ENCODE data around the gene STK4. TPM values are rescaled to one million over a fixed set of nuclear protein-coding genes. Genes with fewer than 3 reads are reported as not detected.
A peak's percentile ranks its signal among the peaks of the same experiment; 100 is the strongest.

Gene STK4
- total RNA-seq, 2 experiments from 2014 or later = 265 to 277 TPM

GRCh38 chr20:45028424-45029136 is 62.3 kb downstream of the STK4 start:
- peaks cover 76% of the 10 kb centered on the region for H3K36me3 ChIP-seq (ENCODE audit: insufficient read depth, low read length)
- no peaks in the 10 kb centered on the region for H3K9me3 Mint-ChIP-seq
- peak overlapping the region; percentile 74 for H3K27ac Mint-ChIP-seq
- no peaks in the 10 kb centered on the region for H3K27me3 ChIP-seq (ENCODE audit: control insufficient read depth in 1 of 2, insufficient read depth in 2 of 2, low read length in 2 of 2)
- ChIA-PET POLR2A (interaction anchor here (0.9 to 2.1 kb wide), 5 partner anchors 8 to 143 kb away, joined by 3 to 7 read pairs (median 3); partner anchors contain the start of gene YWHAB), CTCF (interaction anchor here (1.1 to 2.4 kb wide), 3 partner anchors 9 to 69 kb away, joined by 3 to 11 read pairs (median 8); partner anchors contain the start of gene TOMM34)
- no peak overlapping the region for H3K27ac ChIP-seq (ENCODE audit: low read depth in 1 of 2, low read length in 2 of 2)
- ATAC-seq (ENCODE audit: poor library complexity) = no peak
- H3K4me3 Mint-ChIP-seq = peak overlapping the region; percentile 27
- peaks cover 74% of the 10 kb centered on the region for H3K4me1 Mint-ChIP-seq (ENCODE audit: low read depth)
- DNase-seq = no peak
- H3K27me3 Mint-ChIP-seq = no peaks in the 10 kb centered on the region
- TF ChIP-seq CTCF (IDR thresholded peaks at IDR 0.05) = no peak
- no peak overlapping the region for H3K4me3 ChIP-seq (ENCODE audit: low read length)
- intact Hi-C loops (cut with DNase I, micrococcal nuclease) = no loop called here
- H3K4me1 ChIP-seq (ENCODE audit: insufficient read depth, low read length) = peaks cover 22% of the 10 kb centered on the region
- no peaks in the 10 kb centered on the region for H3K9me3 ChIP-seq (ENCODE audit: control insufficient read depth in 1 of 2, insufficient read depth in 1 of 2, low read length in 2 of 2)
- H3K36me3 Mint-ChIP-seq (ENCODE audit: low read depth) = peaks cover 94% of the 10 kb centered on the region

GRCh38 chr20:45029884-45030283 is 63.6 kb downstream of the STK4 start:
- peaks cover 89% of the 10 kb centered on the region for H3K36me3 Mint-ChIP-seq (ENCODE audit: low read depth)
- Histone ChIP-seq H3K27ac (ENCODE audit: low read depth in 1 of 2, low read length in 2 of 2) (no peak overlapping the region), H3K4me3 (ENCODE audit: low read length) (no peak overlapping the region), H3K36me3 (ENCODE audit: insufficient read depth, low read length) (peaks cover 66% of the 10 kb centered on the region), H3K9me3 (ENCODE audit: control insufficient read depth in 1 of 2, insufficient read depth in 1 of 2, low read length in 2 of 2) (no peaks in the 10 kb centered on the region), H3K4me1 (ENCODE audit: insufficient read depth, low read length) (peaks cover 28% of the 10 kb centered on the region), H3K27me3 (ENCODE audit: control insufficient read depth in 1 of 2, insufficient read depth in 2 of 2, low read length in 2 of 2) (no peaks in the 10 kb centered on the region)
- DNase-seq (no peak), ATAC-seq (ENCODE audit: poor library complexity) (no peak)
- no peak for TF ChIP-seq CTCF (IDR thresholded peaks at IDR 0.05)
- H3K4me3 Mint-ChIP-seq = no peak overlapping the region
- POLR2A ChIA-PET = interaction anchor here (1.4 to 2.1 kb wide), 3 partner anchors 10 to 69 kb away, joined by 3 to 7 read pairs (median 7); no protein-coding TSS in a partner anchor
- peaks cover 77% of the 10 kb centered on the region for H3K4me1 Mint-ChIP-seq (ENCODE audit: low read depth)
- no peaks in the 10 kb centered on the region for H3K9me3 Mint-ChIP-seq
- CTCF ChIA-PET = interaction anchor here (0.7 to 2.4 kb wide), 3 partner anchors 10 to 345 kb away, joined by 3 to 11 read pairs (median 8); no protein-coding TSS in a partner anchor
- H3K27me3 Mint-ChIP-seq = no peaks in the 10 kb centered on the region
- intact Hi-C loops (cut with DNase I, micrococcal nuclease) = no loop called here
- peak overlapping the region; percentile 50 for H3K27ac Mint-ChIP-seq

GRCh38 chr20:45032276-45032675 is 66.0 kb downstream of the STK4 start:
- no peaks in the 10 kb centered on the region for H3K27me3 ChIP-seq (ENCODE audit: control insufficient read depth in 1 of 2, insufficient read depth in 2 of 2, low read length in 2 of 2)
- Mint-ChIP-seq H3K9me3 (no peaks in the 10 kb centered on the region), H3K27me3 (no peaks in the 10 kb centered on the region), H3K4me1 (ENCODE audit: low read depth) (peaks cover 78% of the 10 kb centered on the region), H3K36me3 (ENCODE audit: low read depth) (peaks cover 84% of the 10 kb centered on the region), H3K4me3 (no peak overlapping the region), H3K27ac (peak overlapping the region; percentile 64)
- H3K27ac ChIP-seq (ENCODE audit: low read depth in 1 of 2, low read length in 2 of 2) = no peak overlapping the region
- DNase-seq (no peak), ATAC-seq (ENCODE audit: poor library complexity) (no peak)
- peaks cover 28% of the 10 kb centered on the region for H3K4me1 ChIP-seq (ENCODE audit: insufficient read depth, low read length)
- peaks cover 66% of the 10 kb centered on the region for H3K36me3 ChIP-seq (ENCODE audit: insufficient read depth, low read length)
- no peak for TF ChIP-seq CTCF (IDR thresholded peaks at IDR 0.05)
- H3K9me3 ChIP-seq (ENCODE audit: control insufficient read depth in 1 of 2, insufficient read depth in 1 of 2, low read length in 2 of 2) = no peaks in the 10 kb centered on the region
- POLR2A ChIA-PET = no interaction called here
- no peak overlapping the region for H3K4me3 ChIP-seq (ENCODE audit: low read length)
- intact Hi-C loops (cut with DNase I, micrococcal nuclease) = no loop called here
- CTCF ChIA-PET = interaction anchor here (1.3 to 1.5 kb wide), 2 partner anchors 12 to 65 kb away, joined by 3 to 5 read pairs; no protein-coding TSS in a partner anchor

Data from CD4-positive, alpha-beta T cell (primary cell).